Stimulated activated memory B cell treated with anti-CD40 and anti-IgM and Interleukin-4, amounts not matched to agents 10 μg/mL and 1 μg/mL and 100 μg/mL, for 72 hours (primary cell): ENCODE measurements around the gene RBBP6.

ENCODE experiments used
- ATAC-seq: fragments of 150-1000 bp; cut with Tn5 transposase; 2 replicates; pipeline ENCODE4 v1.10.0; 2021
- H3K27ac Mint-ChIP-seq: one replicate; pipeline ENCODE4 v1.8.0; 2022; ENCODE audit warnings: mild to moderate bottlenecking, mixed read lengths
- H3K27me3 Mint-ChIP-seq: one replicate; pipeline ENCODE4 v1.8.0; 2022; ENCODE audit warnings: mixed read lengths
- H3K36me3 Mint-ChIP-seq: one replicate; pipeline ENCODE4 v1.8.0; 2022; ENCODE audit warnings: mixed read lengths
- H3K4me1 Mint-ChIP-seq: one replicate; pipeline ENCODE4 v1.8.0; 2022; ENCODE audit warnings: mixed read lengths
- H3K4me3 Mint-ChIP-seq: one replicate; pipeline ENCODE4 v1.8.0; 2022; ENCODE audit warnings: mild to moderate bottlenecking, moderate library complexity, mixed read lengths
- H3K9me3 Mint-ChIP-seq: one replicate; pipeline ENCODE4 v1.8.0; 2022; ENCODE audit warnings: mixed read lengths

RBBP6 gene

DNA sequence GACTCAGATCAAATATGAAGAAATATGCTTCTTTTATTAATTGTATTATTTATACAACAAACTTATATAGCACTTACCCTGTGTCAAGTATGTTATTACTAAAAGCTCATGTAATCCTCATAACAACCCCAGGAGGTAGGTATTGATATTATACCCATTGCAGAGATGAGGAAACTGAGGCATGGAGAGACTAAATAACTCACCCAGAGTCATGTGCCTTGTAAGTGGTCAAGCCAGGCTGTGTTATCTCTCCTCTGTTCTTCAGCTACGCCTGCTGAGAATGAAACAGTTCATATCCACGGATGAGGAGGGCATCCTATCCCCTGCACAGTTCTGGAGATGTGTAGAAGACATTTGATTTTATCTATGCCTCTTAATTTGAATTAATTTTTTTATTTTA, 78.1 kb downstream of the RBBP6 start:
- no peak overlapping the region for H3K4me3 Mint-ChIP-seq
- no peaks in the 10 kb centered on the region for H3K9me3 Mint-ChIP-seq
- H3K27ac Mint-ChIP-seq: no peak overlapping the region
- no peaks in the 10 kb centered on the region for H3K36me3 Mint-ChIP-seq
- no peaks in the 10 kb centered on the region for H3K4me1 Mint-ChIP-seq
- ATAC-seq: no peak
- no peaks in the 10 kb centered on the region for H3K27me3 Mint-ChIP-seq
